Astrocyte (in vitro differentiated cells and primary cell): ENCODE measurements around the gene GMPR. TPM values are rescaled to one million over a fixed set of nuclear protein-coding genes. Genes with fewer than 3 reads are reported as not detected.
"Not testable (repeated sequence)": the region's sequence is repeated elsewhere in the genome, so short reads cannot be mapped to it uniquely, and the experiment has no call there.

ENCODE experiments used
- DNase-seq: peaks from one replicate; pipeline ENCODE4 v3.0.0-alpha.2; 2010; ENCODE audit warnings: low read depth
- FAIRE-seq: peaks from 2 replicates; lab custom pipeline; 2011; peaks lifted over from hg19 to GRCh38; lab: Jason Lieb, UNC
- H2AFZ ChIP-seq: 2 replicates; pipeline ENCODE4 v1.6.0; 2012; ENCODE audit warnings: low read depth, low read length, inconsistent platforms
- H3K27ac ChIP-seq: 2 replicates; pipeline ENCODE4 v1.5.1; 2011; ENCODE audit warnings: low read depth, low read length, inconsistent platforms
- H3K27me3 ChIP-seq: 2 replicates; pipeline ENCODE4 v1.6.0; 2011; ENCODE audit warnings: low read length, inconsistent platforms; ENCODE audit not compliant: insufficient read depth
- H3K36me3 ChIP-seq: 2 replicates; pipeline ENCODE4 v1.5.1; 2011; ENCODE audit warnings: low read length, inconsistent platforms; ENCODE audit not compliant: insufficient read depth
- H3K4me1 ChIP-seq: 2 replicates; pipeline ENCODE4 v1.5.1; 2011; ENCODE audit warnings: low read length, inconsistent platforms; ENCODE audit not compliant: insufficient read depth
- H3K4me2 ChIP-seq: 2 replicates; pipeline ENCODE4 v1.6.0; 2012; ENCODE audit warnings: low read length, inconsistent platforms
- H3K4me3 ChIP-seq: 2 replicates; pipeline ENCODE4 v1.5.1; 2011; ENCODE audit warnings: low read depth, mild to moderate bottlenecking, low read length, inconsistent platforms; ENCODE audit not compliant: insufficient read depth
- H3K79me2 ChIP-seq: 2 replicates; pipeline ENCODE4 v1.6.0; 2012; ENCODE audit warnings: mild to moderate bottlenecking, low read length, inconsistent platforms; ENCODE audit not compliant: insufficient read depth
- H3K9ac ChIP-seq: 2 replicates; pipeline ENCODE4 v1.6.0; 2012; ENCODE audit warnings: mild to moderate bottlenecking, low read length, inconsistent platforms
- H3K9me3 ChIP-seq: 2 replicates; pipeline ENCODE4 v1.5.1; 2012; ENCODE audit warnings: low read depth, mild to moderate bottlenecking, low read length, inconsistent platforms; ENCODE audit not compliant: insufficient read depth
- H4K20me1 ChIP-seq: 2 replicates; pipeline ENCODE4 v1.6.0; 2012; ENCODE audit warnings: low read length, inconsistent platforms; ENCODE audit not compliant: insufficient read depth
- H3K27ac Mint-ChIP-seq: one replicate; pipeline ENCODE4 v1.8.0; 2021; ENCODE audit warnings: mild to moderate bottlenecking, mixed read lengths; ENCODE audit not compliant: unreplicated experiment
- H3K27me3 Mint-ChIP-seq: one replicate; pipeline ENCODE4 v1.8.0; 2021; ENCODE audit warnings: low read depth, mixed read lengths; ENCODE audit not compliant: unreplicated experiment
- H3K36me3 Mint-ChIP-seq: one replicate; pipeline ENCODE4 v1.8.0; 2021; ENCODE audit warnings: low read depth, mixed read lengths; ENCODE audit not compliant: unreplicated experiment
- H3K4me1 Mint-ChIP-seq: one replicate; pipeline ENCODE4 v1.8.0; 2021; ENCODE audit warnings: low read depth, mixed read lengths; ENCODE audit not compliant: unreplicated experiment
- H3K4me3 Mint-ChIP-seq: one replicate; pipeline ENCODE4 v1.8.0; 2021; ENCODE audit warnings: mild to moderate bottlenecking, moderate library complexity, mixed read lengths; ENCODE audit not compliant: unreplicated experiment
- H3K9me3 Mint-ChIP-seq: one replicate; pipeline ENCODE4 v1.8.0; 2021; ENCODE audit warnings: mild to moderate bottlenecking, mixed read lengths; ENCODE audit not compliant: unreplicated experiment
- CTCF ChIP-seq: IDR thresholded peaks from 2 replicates; pipeline ENCODE4 v1.5.1; 2011; ENCODE audit warnings: low read depth, mild to moderate bottlenecking, inconsistent platforms, low read length, moderate library complexity; ENCODE audit not compliant: insufficient read depth
- EZH2 ChIP-seq: IDR thresholded peaks from 2 replicates; pipeline ENCODE4 v1.6.1; 2012; ENCODE audit warnings: mild to moderate bottlenecking, low read length, inconsistent platforms; ENCODE audit not compliant: insufficient read depth
- total RNA-seq: library from RNA; stranded (reverse); gene quantifications from 2 replicates; pipeline ENCODE4 v1.2.1, GENCODE V29; 2021

The GMPR gene
- total RNA-seq, 1 donor from 2014 or later: 2.0 TPM

GRCh38 chr6:16224409-16224808 lies 14.0 kb upstream of the GMPR start:
- Histone ChIP-seq H3K27ac (no peak overlapping the region), H3K4me2 (no peak overlapping the region), H3K79me2 (no peaks in the 10 kb centered on the region), H3K36me3 (no peaks in the 10 kb centered on the region), H3K9ac (no peak overlapping the region), H3K27me3 (peaks cover 11% of the 10 kb centered on the region), H3K4me1 (peaks cover 6% of the 10 kb centered on the region), H3K9me3 (no peaks in the 10 kb centered on the region), H4K20me1 (no peaks in the 10 kb centered on the region), H3K4me3 (no peak overlapping the region), H2AFZ (no peak overlapping the region)
- no peak for FAIRE-seq
- H3K27me3 Mint-ChIP-seq: no peaks in the 10 kb centered on the region
- no peaks in the 10 kb centered on the region for H3K9me3 Mint-ChIP-seq
- DNase-seq: no peak
- H3K36me3 Mint-ChIP-seq: no peaks in the 10 kb centered on the region
- TF ChIP-seq CTCF (no peak), EZH2 (no peak)
- no peak overlapping the region for H3K27ac Mint-ChIP-seq
- peaks cover 13% of the 10 kb centered on the region for H3K4me1 Mint-ChIP-seq
- no peak overlapping the region for H3K4me3 Mint-ChIP-seq

- H3K27ac ChIP-seq, H3K4me3 Mint-ChIP-seq, FAIRE-seq, H3K79me2 ChIP-seq, H3K4me2 ChIP-seq, H3K36me3 ChIP-seq, H3K4me1 ChIP-seq, DNase-seq, H3K36me3 Mint-ChIP-seq, H3K9me3 Mint-ChIP-seq, H3K27ac Mint-ChIP-seq, H3K27me3 Mint-ChIP-seq, H4K20me1 ChIP-seq, H2AFZ ChIP-seq, H3K9ac ChIP-seq, H3K9me3 ChIP-seq, H3K4me3 ChIP-seq: not testable (repeated sequence)
- H3K27me3 ChIP-seq: peaks cover 17% of the 10 kb centered on the region
- peaks cover 13% of the 10 kb centered on the region for H3K4me1 Mint-ChIP-seq
Measured at GRCh38 chr6:16225062-16225731, 13.2 kb upstream of the GMPR start.

- H3K27me3 ChIP-seq: peaks cover 25% of the 10 kb centered on the region
- not testable (repeated sequence) for FAIRE-seq, H3K36me3 Mint-ChIP-seq, H3K79me2 ChIP-seq, H3K9me3 ChIP-seq, DNase-seq, H3K9me3 Mint-ChIP-seq, H3K27ac ChIP-seq, H2AFZ ChIP-seq, H3K4me3 ChIP-seq, H3K9ac ChIP-seq, H3K36me3 ChIP-seq, H3K4me2 ChIP-seq, H3K27ac Mint-ChIP-seq, H3K27me3 Mint-ChIP-seq, H3K4me3 Mint-ChIP-seq, H3K4me1 ChIP-seq, H4K20me1 ChIP-seq
- peaks cover 13% of the 10 kb centered on the region for H3K4me1 Mint-ChIP-seq
Measured at GRCh38 chr6:16226117-16227047, 12.0 kb upstream of the GMPR start.
